Psoas muscle (tissue), 8 donors: Measurements from ENCODE around the gene CCNT2. TPM values are rescaled to one million over a fixed set of nuclear protein-coding genes. Genes with fewer than 3 reads are reported as not detected.

ENCODE experiments used
- ATAC-seq, 4 donors: fragments of 200-7000 bp; cut with Tn5 transposase; one replicate each; pipeline ENCODE4 v1.9.1; 2020; ENCODE audit warnings: moderate library complexity in 3 of 4, mild to moderate bottlenecking in 2 of 4
- DNase-seq, 2 donors: peaks; one replicate each; pipeline ENCODE4 v3.0.0-alpha.2; 2020
- H3K27ac ChIP-seq: fragments of 200-600 bp; one replicate; pipeline ENCODE4 v1.8.0; 2022
- H3K27me3 ChIP-seq, 3 donors: fragments of 200-600 bp in 1 of 3; one replicate each; pipeline versions ENCODE4 v1.6.1 to v1.8.0; 2013 to 2022; ENCODE audit warnings: low read length in 2 of 3, mild to moderate bottlenecking in 2 of 3, moderate library complexity in 1 of 3; ENCODE audit not compliant: insufficient read depth in 3 of 3
- H3K36me3 ChIP-seq, 2 donors: fragments of 200-600 bp in 1 of 2; one replicate each; pipeline versions ENCODE4 v1.6.1 to v1.8.0; 2013 to 2022; ENCODE audit warnings: low read depth in 1 of 2, mild to moderate bottlenecking in 1 of 2, moderate library complexity in 1 of 2; ENCODE audit not compliant: insufficient read depth in 1 of 2
- H3K4me1 ChIP-seq: fragments of 200-600 bp; one replicate; pipeline ENCODE4 v1.8.0; 2022
- H3K4me3 ChIP-seq: fragments of 200-600 bp; one replicate; pipeline ENCODE4 v1.8.0; 2022; ENCODE audit warnings: mild to moderate bottlenecking
- H3K9me3 ChIP-seq: fragments of 200-600 bp; one replicate; pipeline ENCODE4 v1.8.0; 2022
- WGBS, 3 donors: extraction: QIAGEN DNeasy Blood & Tissue Kit; methylation state at CpG; one replicate each; pipeline versions ENCODE4 v1.1.6 to v1.1.7; 2013; 5-methylcytosine and 5-hydroxymethylcytosine counted together
- intact Hi-C, 2 donors: fragments of 100-400 bp; cut with DNase I; formaldehyde crosslinking; loops; one replicate each; pipeline versions ENCODE4 v1.11.0 to v1.14.2; 2022
- polyA plus RNA-seq, 3 donors: library from polyadenylated mRNA; stranded (reverse); fragments of 200-250 nt; gene quantifications; one replicate each; pipeline ENCODE4 v1.2.3, GENCODE V29; 2013
- total RNA-seq, 4 donors: library from RNA; stranded (reverse); fragmentation: NEBNext Ultra II Directional in 2 of 4; extraction: Animal tissue kit (Norgen Biotek cat#: 25700) in 2 of 4; gene quantifications; one replicate each; pipeline versions ENCODE4 v1.2.1 to v1.2.4, GENCODE V29; 2021 to 2023
- TF ChIP-seq, protein P1 (sequence below): fragments of 200-600 bp; IDR thresholded peaks from one replicate; pipeline ENCODE4 v1.8.0; 2022; ENCODE audit warnings: antibody characterized with exemption
- donor health status: healthy with polysubstance abuse.
- donor health status: DM: no; HTN: no; CAD: no; lungs with moderate emphysema.
- donor health status: Bipolar disorder and iron deficiency.
- donor health status: healthy.
- donor health status: DM: yes; HTN: yes; CAD: no.
- donor health status: DM: no; HTN: no; CAD: no.
- donor health status: DM: no; HTN: no; CAD: no.
- donor health status: DM: yes; HTN: yes; CAD: no.

CCNT2 gene
- total and polyA plus RNA-seq, 7 donors: 6.6 to 19.2 (median 13.7) TPM

DNA sequence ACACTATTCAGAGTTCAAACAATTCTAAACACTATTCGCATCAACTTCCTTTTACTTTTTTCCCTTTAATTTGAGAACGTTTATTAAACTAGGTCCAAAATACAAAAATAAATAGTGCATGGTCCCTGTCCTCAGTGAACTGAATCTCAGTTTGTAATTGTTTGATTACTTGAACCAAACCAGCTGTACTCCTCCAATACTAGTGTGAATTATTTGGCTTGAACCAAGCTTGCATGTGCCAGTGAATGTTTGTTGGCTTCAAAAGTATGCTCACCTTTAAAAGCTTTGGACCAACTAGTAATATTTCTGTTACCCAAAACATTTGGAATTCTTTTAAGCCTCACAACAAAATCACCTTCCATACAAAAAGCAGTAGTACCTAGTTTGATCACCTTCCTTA is 15.5 kb downstream of the CCNT2 start:
- WGBS, 3 donors: 55 to 64% (median 61%) methylated on average over 2 of the region's 2 CpGs
- Histone ChIP-seq H3K9me3 (no peaks in the 10 kb centered on the region), H3K4me3 (no peak overlapping the region), H3K27ac (no peak overlapping the region), H3K27me3 (no peaks in the 10 kb centered on the region), H3K36me3 (peaks cover 0 to 25% of the 10 kb centered on the region in 2 donors), H3K4me1 (peaks cover 38% of the 10 kb centered on the region)
- TF ChIP-seq, protein P1, sequence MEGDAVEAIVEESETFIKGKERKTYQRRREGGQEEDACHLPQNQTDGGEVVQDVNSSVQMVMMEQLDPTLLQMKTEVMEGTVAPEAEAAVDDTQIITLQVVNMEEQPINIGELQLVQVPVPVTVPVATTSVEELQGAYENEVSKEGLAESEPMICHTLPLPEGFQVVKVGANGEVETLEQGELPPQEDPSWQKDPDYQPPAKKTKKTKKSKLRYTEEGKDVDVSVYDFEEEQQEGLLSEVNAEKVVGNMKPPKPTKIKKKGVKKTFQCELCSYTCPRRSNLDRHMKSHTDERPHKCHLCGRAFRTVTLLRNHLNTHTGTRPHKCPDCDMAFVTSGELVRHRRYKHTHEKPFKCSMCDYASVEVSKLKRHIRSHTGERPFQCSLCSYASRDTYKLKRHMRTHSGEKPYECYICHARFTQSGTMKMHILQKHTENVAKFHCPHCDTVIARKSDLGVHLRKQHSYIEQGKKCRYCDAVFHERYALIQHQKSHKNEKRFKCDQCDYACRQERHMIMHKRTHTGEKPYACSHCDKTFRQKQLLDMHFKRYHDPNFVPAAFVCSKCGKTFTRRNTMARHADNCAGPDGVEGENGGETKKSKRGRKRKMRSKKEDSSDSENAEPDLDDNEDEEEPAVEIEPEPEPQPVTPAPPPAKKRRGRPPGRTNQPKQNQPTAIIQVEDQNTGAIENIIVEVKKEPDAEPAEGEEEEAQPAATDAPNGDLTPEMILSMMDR: no peak
- DNase-seq (no peak), ATAC-seq (no peak)
- intact Hi-C loops: no loop called here

DNA sequence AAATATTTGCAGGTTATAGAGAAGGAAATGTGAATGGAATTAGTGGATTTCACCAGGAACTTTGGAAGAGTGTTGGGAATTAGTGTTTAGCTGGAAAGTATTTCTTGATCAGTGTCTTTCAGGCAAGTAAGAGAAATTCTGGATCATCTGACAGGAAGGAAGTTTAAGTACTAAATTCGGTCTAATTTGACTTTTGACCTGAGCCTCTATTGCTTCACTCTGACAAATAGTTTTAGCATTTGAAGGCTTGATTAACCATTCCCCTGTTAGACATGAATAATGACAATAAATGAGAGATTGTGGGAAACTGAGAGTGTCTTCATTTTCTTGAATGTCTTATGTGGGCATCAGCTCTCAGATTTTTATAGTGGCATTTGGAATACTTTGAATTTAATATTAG is 16.0 kb downstream of the CCNT2 start:
- H3K27ac ChIP-seq: no peak overlapping the region
- 12 to 29% (median 13%) methylated on average over 1 of the region's 1 CpG for WGBS, 3 donors
- intact Hi-C loops: no loop called here
- peaks cover 0 to 30% of the 10 kb centered on the region in 2 donors for H3K36me3 ChIP-seq
- H3K9me3 ChIP-seq: no peaks in the 10 kb centered on the region
- TF ChIP-seq, protein P1: no peak
- peaks cover 38% of the 10 kb centered on the region for H3K4me1 ChIP-seq
- no peaks in the 10 kb centered on the region for H3K27me3 ChIP-seq
- no peak overlapping the region for H3K4me3 ChIP-seq
- ATAC-seq (no peak), DNase-seq (no peak)

DNA sequence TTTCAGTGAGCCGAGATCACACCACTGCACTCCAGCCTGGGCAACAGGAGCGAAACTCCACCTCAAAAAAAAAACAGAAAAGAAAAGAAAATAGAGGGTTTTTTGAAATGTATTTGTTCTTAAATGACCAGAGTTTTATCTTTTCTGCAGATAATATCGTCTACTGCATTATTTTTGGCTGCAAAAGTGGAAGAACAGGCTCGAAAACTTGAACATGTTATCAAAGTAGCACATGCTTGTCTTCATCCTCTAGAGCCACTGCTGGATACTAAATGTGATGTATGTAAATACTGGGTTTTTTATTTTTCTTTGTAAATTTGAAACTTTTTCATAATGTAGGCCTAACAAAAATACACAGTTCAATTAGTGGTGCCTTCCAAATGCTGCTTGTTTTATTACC is 18.1 kb downstream of the CCNT2 start:
- no peak for DNase-seq
- Histone ChIP-seq H3K4me1 (peaks cover 31% of the 10 kb centered on the region), H3K36me3 (peaks cover 4 to 51% of the 10 kb centered on the region in 2 donors), H3K27me3 (no peaks in the 10 kb centered on the region), H3K9me3 (no peaks in the 10 kb centered on the region), H3K4me3 (no peak overlapping the region), H3K27ac (no peak overlapping the region)
- 86 to 94% (median 86%) methylated on average over 4 of the region's 4 CpGs for WGBS, 3 donors
- intact Hi-C loops: no loop called here
- no peak for ATAC-seq
- TF ChIP-seq, protein P1: no peak

GRCh38 chr2:134943540-134943939 is 24.9 kb downstream of the CCNT2 start:
- no peaks in the 10 kb centered on the region for H3K4me1 ChIP-seq
- DNase-seq: no peak
- H3K27me3 ChIP-seq: no peaks in the 10 kb centered on the region
- no peak overlapping the region for H3K4me3 ChIP-seq
- H3K36me3 ChIP-seq: peaks cover 4 to 85% of the 10 kb centered on the region in 2 donors
- TF ChIP-seq, protein P1: no peak
- H3K27ac ChIP-seq: no peak overlapping the region
- no peak for ATAC-seq
- WGBS, 3 donors: 85 to 90% (median 86%) methylated on average over 2 of the region's 2 CpGs
- intact Hi-C loops: no loop called here
- no peaks in the 10 kb centered on the region for H3K9me3 ChIP-seq

DNA sequence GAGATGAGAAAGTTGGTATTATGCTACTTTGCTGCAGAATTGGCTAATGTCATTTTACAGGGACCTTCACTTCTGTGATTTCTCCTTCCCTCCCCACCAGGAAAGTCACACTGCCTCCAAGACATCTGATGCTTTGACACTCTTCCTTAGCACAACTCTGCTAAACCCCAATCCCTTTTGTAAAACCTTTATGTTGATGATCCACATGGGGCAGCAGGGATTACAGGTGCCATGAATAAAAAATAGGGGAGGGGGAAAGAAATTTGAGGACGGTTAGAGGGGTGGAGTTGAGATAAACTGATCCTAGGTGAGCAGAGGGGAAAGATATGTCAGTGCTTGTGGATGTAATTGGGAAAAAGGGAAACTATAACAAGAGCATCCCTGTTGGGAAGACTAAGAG is 26.4 kb downstream of the CCNT2 start:
- intact Hi-C loops: no loop called here
- peaks cover 6 to 83% of the 10 kb centered on the region in 2 donors for H3K36me3 ChIP-seq
- H3K27me3 ChIP-seq: no peaks in the 10 kb centered on the region
- H3K27ac ChIP-seq: no peak overlapping the region
- no peaks in the 10 kb centered on the region for H3K9me3 ChIP-seq
- DNase-seq (no peak), ATAC-seq (no peak)
- no peaks in the 10 kb centered on the region for H3K4me1 ChIP-seq
- no peak overlapping the region for H3K4me3 ChIP-seq
- 90 to 93% (median 91%) methylated on average over 1 of the region's 1 CpG for WGBS, 3 donors
- TF ChIP-seq, protein P1: no peak
